ENCODE results near the gene SLC7A8.

SLC7A8 gene

DNA sequence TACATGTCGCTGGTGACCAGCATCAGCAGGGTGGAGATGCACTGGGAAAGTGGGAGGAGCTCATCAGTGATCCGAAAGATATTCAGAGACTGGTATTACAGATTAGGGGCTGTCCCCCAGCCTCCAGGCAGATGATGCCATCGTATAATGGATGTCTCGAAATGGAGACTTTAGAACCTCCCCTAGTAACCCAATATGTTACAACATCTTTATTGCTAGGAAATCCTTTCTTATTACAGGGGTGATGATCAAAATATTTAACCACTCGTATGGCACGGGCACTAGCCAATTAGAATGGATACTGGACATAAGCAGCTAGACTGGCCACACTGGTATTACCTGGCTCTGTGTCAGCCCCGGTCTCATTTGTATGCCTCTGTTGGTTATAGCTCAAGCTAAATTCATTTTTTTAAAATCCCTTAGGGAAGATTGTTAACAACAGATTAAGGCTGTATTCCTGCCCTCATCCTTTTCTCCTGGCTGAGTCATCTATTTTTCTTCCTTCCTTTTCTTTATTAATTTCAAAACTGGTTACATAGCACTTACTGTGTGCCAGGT, 53.6 kb downstream of the SLC7A8 start:
- TF ChIP-seq TAF1 (IDR thresholded peaks at IDR 0.05; ENCODE audit: low read depth) (no peak), NFIC (IDR thresholded peaks at IDR 0.05) (no peak), FOXM1 (IDR thresholded peaks at IDR 0.05; ENCODE audit: borderline replicate concordance, low read depth) (no peak), TCF12 (IDR thresholded peaks at IDR 0.05; ENCODE audit: low read depth) (no peak), ZBTB7A (IDR thresholded peaks at IDR 0.05; ENCODE audit: low read depth) (no peak), EP300 (IDR thresholded peaks at IDR 0.05; ENCODE audit: borderline replicate concordance) (no peak), YY1 (IDR thresholded peaks at IDR 0.05; ENCODE audit: low read depth) (no peak), RAD21 (IDR thresholded peaks at IDR 0.05; ENCODE audit: low read depth) (no peak), CREB1 (IDR thresholded peaks at IDR 0.05; ENCODE audit: low read depth) (no peak), CEBPB (IDR thresholded peaks at IDR 0.05) (no peak), EGR1 (IDR thresholded peaks at IDR 0.05) (no peak), MAX (IDR thresholded peaks at IDR 0.05) (no peak)
- TF ChIP-seq, protein P1, sequence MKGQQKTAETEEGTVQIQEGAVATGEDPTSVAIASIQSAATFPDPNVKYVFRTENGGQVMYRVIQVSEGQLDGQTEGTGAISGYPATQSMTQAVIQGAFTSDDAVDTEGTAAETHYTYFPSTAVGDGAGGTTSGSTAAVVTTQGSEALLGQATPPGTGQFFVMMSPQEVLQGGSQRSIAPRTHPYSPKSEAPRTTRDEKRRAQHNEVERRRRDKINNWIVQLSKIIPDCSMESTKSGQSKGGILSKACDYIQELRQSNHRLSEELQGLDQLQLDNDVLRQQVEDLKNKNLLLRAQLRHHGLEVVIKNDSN (IDR thresholded peaks at IDR 0.05): no peak

- no peak for TF ChIP-seq TEAD4 (IDR thresholded peaks at IDR 0.05)
- TF ChIP-seq, protein P1 (IDR thresholded peaks at IDR 0.05): no peak
- TF ChIP-seq CEBPB (IDR thresholded peaks at IDR 0.05): no peak
- no peak for TF ChIP-seq RAD21 (IDR thresholded peaks at IDR 0.05; ENCODE audit: low read depth)
- no peak for TF ChIP-seq MAX (IDR thresholded peaks at IDR 0.05)
- TF ChIP-seq YY1 (IDR thresholded peaks at IDR 0.05; ENCODE audit: low read depth): no peak
- TF ChIP-seq NFIC (IDR thresholded peaks at IDR 0.05): no peak
- TF ChIP-seq FOXM1 (IDR thresholded peaks at IDR 0.05; ENCODE audit: borderline replicate concordance, low read depth): no peak
- no peak for TF ChIP-seq TCF12 (IDR thresholded peaks at IDR 0.05; ENCODE audit: low read depth)
- TF ChIP-seq TAF1 (IDR thresholded peaks at IDR 0.05; ENCODE audit: low read depth): no peak
Measured at GRCh38 chr14:23128969-23129758, 54.3 kb downstream of the SLC7A8 start.

DNA sequence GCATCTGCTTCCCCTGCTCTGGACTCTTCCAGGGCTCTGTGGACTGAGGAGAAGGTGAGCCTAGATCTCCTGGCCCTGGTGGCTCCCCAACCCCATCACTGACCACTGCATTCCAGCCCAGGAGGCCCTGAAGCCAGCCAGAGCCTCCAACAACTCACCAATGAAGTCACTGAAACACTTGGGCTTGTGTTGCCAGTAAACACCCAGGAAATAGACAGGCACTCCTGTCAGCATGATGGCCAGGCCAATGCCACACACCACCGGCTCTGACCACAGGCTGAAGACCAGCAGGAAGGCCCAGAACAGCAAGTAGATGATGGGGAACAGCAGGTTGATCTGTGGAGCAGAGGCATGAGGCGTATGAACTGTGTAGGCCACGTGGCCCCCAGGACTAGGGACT, 55.6 kb downstream of the SLC7A8 start:
- TF ChIP-seq, protein P1 (IDR thresholded peaks at IDR 0.05): no peak
- TF ChIP-seq MAX (IDR thresholded peaks at IDR 0.05) (no peak), FOXM1 (IDR thresholded peaks at IDR 0.05; ENCODE audit: borderline replicate concordance, low read depth) (no peak), NFIC (IDR thresholded peaks at IDR 0.05) (no peak), CREB1 (IDR thresholded peaks at IDR 0.05; ENCODE audit: low read depth) (no peak), TAF1 (IDR thresholded peaks at IDR 0.05; ENCODE audit: low read depth) (no peak), TEAD4 (IDR thresholded peaks at IDR 0.05) (no peak), TCF12 (IDR thresholded peaks at IDR 0.05; ENCODE audit: low read depth) (no peak), YY1 (IDR thresholded peaks at IDR 0.05; ENCODE audit: low read depth) (no peak), EP300 (IDR thresholded peaks at IDR 0.05; ENCODE audit: borderline replicate concordance) (no peak), EGR1 (IDR thresholded peaks at IDR 0.05) (no peak), ZBTB7A (IDR thresholded peaks at IDR 0.05; ENCODE audit: low read depth) (no peak), RAD21 (IDR thresholded peaks at IDR 0.05; ENCODE audit: low read depth) (no peak), CEBPB (IDR thresholded peaks at IDR 0.05) (no peak)
- TF ChIP-seq, protein P2, sequence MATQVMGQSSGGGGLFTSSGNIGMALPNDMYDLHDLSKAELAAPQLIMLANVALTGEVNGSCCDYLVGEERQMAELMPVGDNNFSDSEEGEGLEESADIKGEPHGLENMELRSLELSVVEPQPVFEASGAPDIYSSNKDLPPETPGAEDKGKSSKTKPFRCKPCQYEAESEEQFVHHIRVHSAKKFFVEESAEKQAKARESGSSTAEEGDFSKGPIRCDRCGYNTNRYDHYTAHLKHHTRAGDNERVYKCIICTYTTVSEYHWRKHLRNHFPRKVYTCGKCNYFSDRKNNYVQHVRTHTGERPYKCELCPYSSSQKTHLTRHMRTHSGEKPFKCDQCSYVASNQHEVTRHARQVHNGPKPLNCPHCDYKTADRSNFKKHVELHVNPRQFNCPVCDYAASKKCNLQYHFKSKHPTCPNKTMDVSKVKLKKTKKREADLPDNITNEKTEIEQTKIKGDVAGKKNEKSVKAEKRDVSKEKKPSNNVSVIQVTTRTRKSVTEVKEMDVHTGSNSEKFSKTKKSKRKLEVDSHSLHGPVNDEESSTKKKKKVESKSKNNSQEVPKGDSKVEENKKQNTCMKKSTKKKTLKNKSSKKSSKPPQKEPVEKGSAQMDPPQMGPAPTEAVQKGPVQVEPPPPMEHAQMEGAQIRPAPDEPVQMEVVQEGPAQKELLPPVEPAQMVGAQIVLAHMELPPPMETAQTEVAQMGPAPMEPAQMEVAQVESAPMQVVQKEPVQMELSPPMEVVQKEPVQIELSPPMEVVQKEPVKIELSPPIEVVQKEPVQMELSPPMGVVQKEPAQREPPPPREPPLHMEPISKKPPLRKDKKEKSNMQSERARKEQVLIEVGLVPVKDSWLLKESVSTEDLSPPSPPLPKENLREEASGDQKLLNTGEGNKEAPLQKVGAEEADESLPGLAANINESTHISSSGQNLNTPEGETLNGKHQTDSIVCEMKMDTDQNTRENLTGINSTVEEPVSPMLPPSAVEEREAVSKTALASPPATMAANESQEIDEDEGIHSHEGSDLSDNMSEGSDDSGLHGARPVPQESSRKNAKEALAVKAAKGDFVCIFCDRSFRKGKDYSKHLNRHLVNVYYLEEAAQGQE (IDR thresholded peaks at IDR 0.05; ENCODE audit: low read depth): no peak

- TF ChIP-seq CREB1 (IDR thresholded peaks at IDR 0.05; ENCODE audit: low read depth) (no peak), NFIC (IDR thresholded peaks at IDR 0.05) (no peak), TCF12 (IDR thresholded peaks at IDR 0.05; ENCODE audit: low read depth) (no peak), YY1 (IDR thresholded peaks at IDR 0.05; ENCODE audit: low read depth) (no peak), EP300 (IDR thresholded peaks at IDR 0.05; ENCODE audit: borderline replicate concordance) (no peak), CEBPB (IDR thresholded peaks at IDR 0.05) (no peak), TAF1 (IDR thresholded peaks at IDR 0.05; ENCODE audit: low read depth) (no peak), EGR1 (IDR thresholded peaks at IDR 0.05) (no peak), FOXM1 (IDR thresholded peaks at IDR 0.05; ENCODE audit: borderline replicate concordance, low read depth) (no peak), TEAD4 (IDR thresholded peaks at IDR 0.05) (no peak), ZBTB7A (IDR thresholded peaks at IDR 0.05; ENCODE audit: low read depth) (no peak), RAD21 (IDR thresholded peaks at IDR 0.05; ENCODE audit: low read depth) (no peak), MAX (IDR thresholded peaks at IDR 0.05) (no peak)
- TF ChIP-seq, protein P1 (IDR thresholded peaks at IDR 0.05): no peak
- TF ChIP-seq, protein P2 (IDR thresholded peaks at IDR 0.05; ENCODE audit: low read depth): no peak
Measured at GRCh38 chr14:23126548-23127278, 56.7 kb downstream of the SLC7A8 start.

Data from Ishikawa (cell line).